Keratinocyte (primary cell): ENCODE results near the gene ZSWIM3. TPM values are rescaled to one million over a fixed set of nuclear protein-coding genes. Genes with fewer than 3 reads are reported as not detected.

Experiments used
- DNase-seq: peaks from one replicate; pipeline ENCODE4 v3.0.0-alpha.2; 2011; ENCODE audit warnings: low read depth, missing footprints, low spot score
- FAIRE-seq: peaks from 2 replicates; lab custom pipeline; 2011; peaks lifted over from hg19 to GRCh38; lab: Jason Lieb, UNC
- H2AFZ ChIP-seq: 2 replicates; pipeline ENCODE4 v1.6.0; 2012; ENCODE audit warnings: low read length, control low read depth, inconsistent platforms; ENCODE audit not compliant: control insufficient read depth
- H3K27ac ChIP-seq: 2 replicates; pipeline ENCODE4 v1.5.1; 2011; ENCODE audit warnings: low read length; ENCODE audit not compliant: control insufficient read depth, insufficient read depth
- H3K27me3 ChIP-seq: 3 replicates; pipeline ENCODE4 v1.6.0; 2011; ENCODE audit warnings: low read length; ENCODE audit not compliant: control insufficient read depth, insufficient read depth; ENCODE audit errors: extremely low read depth
- H3K36me3 ChIP-seq, 2 experiments: 2 replicates in 1 of 2; 3 replicates in 1 of 2; pipeline ENCODE4 v1.5.1; 2011; ENCODE audit warnings: low read length in 2 of 2, mild to moderate bottlenecking in 1 of 2; ENCODE audit not compliant: control insufficient read depth in 2 of 2, insufficient read depth in 2 of 2; ENCODE audit errors: extremely low read depth in 1 of 2
- H3K4me1 ChIP-seq: 3 replicates; pipeline ENCODE4 v1.5.1; 2011; ENCODE audit warnings: low read length; ENCODE audit not compliant: control insufficient read depth, insufficient read depth; ENCODE audit errors: extremely low read depth
- H3K4me2 ChIP-seq: 3 replicates; pipeline ENCODE4 v1.6.0; 2011; ENCODE audit warnings: low read depth, low read length; ENCODE audit not compliant: control insufficient read depth, insufficient read depth; ENCODE audit errors: extremely low read depth
- H3K4me3 ChIP-seq, 3 experiments: fragments of 200-600 bp in 1 of 3; sonication (generic) in 1 of 3; 2 replicates in 2 of 3; 3 replicates in 1 of 3; pipeline ENCODE4 v1.5.1; 2011 to 2016; ENCODE audit warnings: low read length in 3 of 3, mild to moderate bottlenecking in 3 of 3, control low read depth in 2 of 3, inconsistent platforms in 1 of 3, low read depth in 1 of 3, mixed read lengths in 1 of 3, mixed run types in 1 of 3, moderate library complexity in 1 of 3; ENCODE audit not compliant: control insufficient read depth in 2 of 3, insufficient read depth in 2 of 3; ENCODE audit errors: extremely low read depth in 1 of 3
- H3K79me2 ChIP-seq: 2 replicates; pipeline ENCODE4 v1.6.0; 2012; ENCODE audit warnings: low read length; ENCODE audit not compliant: control insufficient read depth, insufficient read depth
- H3K9ac ChIP-seq: 3 replicates; pipeline ENCODE4 v1.6.0; 2011; ENCODE audit warnings: low read length; ENCODE audit not compliant: control insufficient read depth, insufficient read depth; ENCODE audit errors: extremely low read depth
- H3K9me1 ChIP-seq: 3 replicates; pipeline ENCODE4 v1.6.0; 2011; ENCODE audit warnings: low read length; ENCODE audit not compliant: control insufficient read depth, insufficient read depth; ENCODE audit errors: extremely low read depth
- H3K9me3 ChIP-seq: 2 replicates; pipeline ENCODE4 v1.5.1; 2012; ENCODE audit warnings: low read depth, low read length; ENCODE audit not compliant: control insufficient read depth
- H4K20me1 ChIP-seq: 3 replicates; pipeline ENCODE4 v1.6.0; 2011; ENCODE audit warnings: low read length; ENCODE audit not compliant: control insufficient read depth, insufficient read depth; ENCODE audit errors: extremely low read depth
- EZH2 ChIP-seq: IDR thresholded peaks from one replicate; pipeline ENCODE4 v1.6.1; 2012; ENCODE audit warnings: inconsistent platforms, mild to moderate bottlenecking, low read length, moderate library complexity
- dilution Hi-C: fragments of 300-500 bp; cut with MboI; formaldehyde crosslinking; loops from one replicate; pipeline ENCODE4 v1.7.0; 2020; ENCODE audit warnings: low sequenced_read_pairs; ENCODE audit not compliant: extremely low pct_ligation_motif_present
- polyA plus RNA-seq, 5 experiments: library from polyadenylated mRNA; depleted of rRNA in 3 of 5; stranded (reverse) in 3 of 5; stranded (forward) in 1 of 5; unstranded in 1 of 5; fragments of >200 nt; gene quantifications; 1 replicate in 1 of 5; 2 replicates in 3 of 5; 3 replicates in 1 of 5; pipeline versions ENCODE4 v1.2.1 to v1.2.3, GENCODE V29; 2011 to 2012; ENCODE audit warnings: missing spikeins in 2 of 5, low read depth in 1 of 5, low replicate concordance in 1 of 5
- TF ChIP-seq, protein P1 (sequence below), 3 experiments: IDR thresholded peaks in 1 of 3; conservative IDR thresholded peaks in 1 of 3; optimal IDR thresholded peaks in 1 of 3; 2 replicates in 2 of 3; 3 replicates in 1 of 3; pipeline versions ENCODE3 to v1.5.1; 2011; ENCODE audit warnings: low read length in 3 of 3, mild to moderate bottlenecking in 3 of 3, moderate library complexity in 2 of 3, control low read depth in 1 of 3, inconsistent platforms in 1 of 3; ENCODE audit not compliant: insufficient read depth in 2 of 3; ENCODE audit errors: extremely low read depth in 1 of 3

Gene ZSWIM3
- polyA plus RNA-seq, 1 donor (not counting 4 experiments of a cell fraction or from before 2014, with no cell fraction given) = 2.0 TPM

DNA sequence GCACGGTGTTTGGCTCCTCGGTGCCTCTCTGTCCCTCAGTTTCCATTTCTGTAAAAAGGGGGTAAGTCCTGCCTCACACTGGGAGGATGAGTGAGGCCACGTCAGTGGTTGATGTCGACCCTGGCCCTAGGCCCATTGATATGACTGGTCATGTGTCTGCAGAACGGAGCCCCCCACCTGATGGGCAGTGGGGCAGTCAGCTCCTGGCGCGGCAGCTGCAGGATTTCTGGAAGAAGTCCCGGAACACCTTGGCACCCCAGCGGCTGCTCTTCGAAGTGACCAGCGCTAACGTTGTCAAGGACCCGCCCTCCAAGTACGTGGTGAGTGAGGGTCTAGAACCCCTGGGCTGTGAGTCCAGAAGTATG is 22.6 kb upstream of the ZSWIM3 start:
- H3K4me2 ChIP-seq = peak overlapping the region; percentile 86
- DNase-seq (no peak), FAIRE-seq (no peak)
- no peak overlapping the region for H2AFZ ChIP-seq
- no peaks in the 10 kb centered on the region for H3K27me3 ChIP-seq
- H3K36me3 ChIP-seq = no peaks in the 10 kb centered on the region
- H3K79me2 ChIP-seq = no peaks in the 10 kb centered on the region
- H3K9ac ChIP-seq = no peak overlapping the region
- H4K20me1 ChIP-seq = no peaks in the 10 kb centered on the region
- peak overlapping the region in 2 of 3 experiments; percentile 61 to 85 for H3K4me3 ChIP-seq
- dilution Hi-C loops = no loop called here
- no peak overlapping the region for H3K27ac ChIP-seq
- peaks cover 2% of the 10 kb centered on the region for H3K9me1 ChIP-seq
- TF ChIP-seq, protein P1, sequence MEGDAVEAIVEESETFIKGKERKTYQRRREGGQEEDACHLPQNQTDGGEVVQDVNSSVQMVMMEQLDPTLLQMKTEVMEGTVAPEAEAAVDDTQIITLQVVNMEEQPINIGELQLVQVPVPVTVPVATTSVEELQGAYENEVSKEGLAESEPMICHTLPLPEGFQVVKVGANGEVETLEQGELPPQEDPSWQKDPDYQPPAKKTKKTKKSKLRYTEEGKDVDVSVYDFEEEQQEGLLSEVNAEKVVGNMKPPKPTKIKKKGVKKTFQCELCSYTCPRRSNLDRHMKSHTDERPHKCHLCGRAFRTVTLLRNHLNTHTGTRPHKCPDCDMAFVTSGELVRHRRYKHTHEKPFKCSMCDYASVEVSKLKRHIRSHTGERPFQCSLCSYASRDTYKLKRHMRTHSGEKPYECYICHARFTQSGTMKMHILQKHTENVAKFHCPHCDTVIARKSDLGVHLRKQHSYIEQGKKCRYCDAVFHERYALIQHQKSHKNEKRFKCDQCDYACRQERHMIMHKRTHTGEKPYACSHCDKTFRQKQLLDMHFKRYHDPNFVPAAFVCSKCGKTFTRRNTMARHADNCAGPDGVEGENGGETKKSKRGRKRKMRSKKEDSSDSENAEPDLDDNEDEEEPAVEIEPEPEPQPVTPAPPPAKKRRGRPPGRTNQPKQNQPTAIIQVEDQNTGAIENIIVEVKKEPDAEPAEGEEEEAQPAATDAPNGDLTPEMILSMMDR (optimal IDR thresholded peaks at IDR 0.05 in 1 of 3, IDR thresholded peaks at IDR 0.05 in 1 of 3, conservative IDR thresholded peaks at IDR 0.05 in 1 of 3; ENCODE audit: extremely low read depth in 1 of 3, insufficient read depth in 2 of 3, low read length in 3 of 3) = no peak
- no peak for TF ChIP-seq EZH2
- H3K9me3 ChIP-seq = no peaks in the 10 kb centered on the region
- peaks cover 24% of the 10 kb centered on the region for H3K4me1 ChIP-seq

DNA sequence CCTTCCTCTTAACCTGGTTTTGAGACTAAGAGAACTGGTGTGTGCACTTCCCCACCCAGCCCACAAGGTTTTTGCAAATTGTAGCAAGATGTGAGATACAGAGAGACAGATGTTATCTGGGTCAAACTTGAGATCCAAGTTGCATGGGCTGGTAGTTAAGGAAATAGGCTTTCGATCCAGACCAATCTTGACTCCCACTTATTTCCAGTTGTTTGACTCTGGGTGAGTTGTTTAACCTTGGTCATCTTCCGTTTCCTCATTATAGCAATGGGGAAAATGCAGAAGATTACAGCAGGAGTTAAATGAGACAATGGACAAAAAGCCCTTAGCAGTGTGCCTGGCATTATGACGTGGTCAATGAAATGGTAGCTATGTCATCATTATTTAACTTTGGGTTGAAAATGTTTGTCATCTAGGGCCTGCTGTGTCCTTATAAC is 22.1 kb upstream of the ZSWIM3 start:
- H3K4me3 ChIP-seq = no peak overlapping the region
- no peak overlapping the region for H2AFZ ChIP-seq
- H3K27me3 ChIP-seq = no peaks in the 10 kb centered on the region
- FAIRE-seq = no peak
- H3K9ac ChIP-seq = no peak overlapping the region
- no peak for DNase-seq
- no peaks in the 10 kb centered on the region for H4K20me1 ChIP-seq
- H3K79me2 ChIP-seq = no peaks in the 10 kb centered on the region
- H3K9me3 ChIP-seq = no peaks in the 10 kb centered on the region
- dilution Hi-C loops = no loop called here
- H3K4me2 ChIP-seq = peak overlapping the region; percentile 86
- no peak overlapping the region for H3K27ac ChIP-seq
- H3K4me1 ChIP-seq = peaks cover 24% of the 10 kb centered on the region
- H3K36me3 ChIP-seq = no peaks in the 10 kb centered on the region
- TF ChIP-seq, protein P1 (optimal IDR thresholded peaks at IDR 0.05 in 1 of 3, IDR thresholded peaks at IDR 0.05 in 1 of 3, conservative IDR thresholded peaks at IDR 0.05 in 1 of 3; ENCODE audit: extremely low read depth in 1 of 3, insufficient read depth in 2 of 3, low read length in 3 of 3) = peak in 1 of 3 experiments; percentile 15
- no peak for TF ChIP-seq EZH2
- peaks cover 2% of the 10 kb centered on the region for H3K9me1 ChIP-seq
